GOT3 (cell line): ENCODE measurements around the gene CUL3.

Experiments
- DNase-seq: peaks from one replicate; lab custom pipeline; 2025; ENCODE audit warnings: mixed read lengths; lab: John Stamatoyannopoulos, UW

CUL3 gene

GRCh38 chr2:224580248-224580647 is 4.9 kb downstream of the CUL3 start:
- no peak for DNase-seq

GRCh38 chr2:224579411-224579810 is 5.8 kb downstream of the CUL3 start:
- DNase-seq, result no peak

- DNase-seq, result no peak
These were observed 7.6 kb downstream of the CUL3 start for GRCh38 chr2:224577541-224577940.

- no peak for DNase-seq
These were observed 9.0 kb downstream of the CUL3 start for GRCh38 chr2:224576088-224576715.

GRCh38 chr2:224574423-224575084 is 10.6 kb downstream of the CUL3 start:
- DNase-seq, result no peak

GRCh38 chr2:224573724-224574123 is 11.4 kb downstream of the CUL3 start:
- DNase-seq, result no peak

- no peak for DNase-seq
These were observed 12.8 kb downstream of the CUL3 start for GRCh38 chr2:224572338-224572737.

- DNase-seq, result no peak
These were observed 14.7 kb downstream of the CUL3 start for GRCh38 chr2:224570328-224570993.

GRCh38 chr2:224569654-224570053 is 15.5 kb downstream of the CUL3 start:
- DNase-seq, result no peak

GRCh38 chr2:224565452-224566035 is 19.6 kb downstream of the CUL3 start:
- no peak for DNase-seq

- no peak for DNase-seq
These were observed 21.6 kb downstream of the CUL3 start for GRCh38 chr2:224563537-224563936.

- no peak for DNase-seq
These were observed 22.3 kb downstream of the CUL3 start for GRCh38 chr2:224562831-224563230.

- no peak for DNase-seq
These were observed 23.7 kb downstream of the CUL3 start for GRCh38 chr2:224561234-224562005.

- no peak for DNase-seq
These were observed 24.6 kb downstream of the CUL3 start for GRCh38 chr2:224560549-224560948.

- no peak for DNase-seq
These were observed 27.6 kb downstream of the CUL3 start for GRCh38 chr2:224557610-224558009.

GRCh38 chr2:224556381-224556780 is 28.8 kb downstream of the CUL3 start:
- DNase-seq, result no peak

GRCh38 chr2:224555823-224556366 is 29.3 kb downstream of the CUL3 start:
- DNase-seq, result no peak

GRCh38 chr2:224552771-224553170 is 32.4 kb downstream of the CUL3 start:
- DNase-seq, result no peak

- no peak for DNase-seq
These were observed 33.5 kb downstream of the CUL3 start for GRCh38 chr2:224551693-224552092.

GRCh38 chr2:224546926-224547325 is 38.2 kb downstream of the CUL3 start:
- no peak for DNase-seq

- DNase-seq, result no peak
These were observed 39.1 kb downstream of the CUL3 start for GRCh38 chr2:224545884-224546644.
